AG10803 (cell line): ENCODE measurements around the gene S100A9.
A peak's percentile ranks its signal among the peaks of the same experiment; 100 is the strongest.

Source experiments
- DNase-seq: peaks from one replicate; pipeline ENCODE4 v3.0.0; 2010; ENCODE audit warnings: low read depth
- H3K4me3 ChIP-seq: 2 replicates; pipeline ENCODE4 v1.5.1; 2011; ENCODE audit warnings: mild to moderate bottlenecking, low read length, control low read depth
- TF ChIP-seq, protein P1 (sequence below): conservative IDR thresholded peaks from 2 replicates; pipeline ENCODE4 v1.5.1; 2011; ENCODE audit warnings: mild to moderate bottlenecking, low read length, control low read depth, inconsistent platforms

S100A9 gene

DNA sequence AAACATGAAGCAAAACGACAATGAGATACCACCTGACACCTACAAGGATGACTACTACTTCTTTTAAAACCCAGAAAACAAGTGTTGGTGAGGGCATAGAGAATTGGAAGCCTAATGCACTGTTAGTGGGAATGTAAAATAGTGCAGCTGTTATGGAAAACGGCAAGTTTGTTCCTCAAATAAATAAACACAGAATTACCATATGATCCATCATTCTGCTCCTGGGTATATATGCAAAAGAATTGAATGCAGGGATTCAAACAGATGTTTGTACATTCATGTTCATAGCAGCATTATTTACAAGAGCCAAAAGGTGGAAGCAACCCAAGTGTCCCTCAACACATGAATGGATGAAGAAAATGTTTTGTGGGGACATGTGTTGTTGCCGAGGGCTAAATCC lies 34.6 kb downstream of the S100A9 start:
- DNase-seq: no peak
- H3K4me3 ChIP-seq: no peak overlapping the region
- TF ChIP-seq, protein P1, sequence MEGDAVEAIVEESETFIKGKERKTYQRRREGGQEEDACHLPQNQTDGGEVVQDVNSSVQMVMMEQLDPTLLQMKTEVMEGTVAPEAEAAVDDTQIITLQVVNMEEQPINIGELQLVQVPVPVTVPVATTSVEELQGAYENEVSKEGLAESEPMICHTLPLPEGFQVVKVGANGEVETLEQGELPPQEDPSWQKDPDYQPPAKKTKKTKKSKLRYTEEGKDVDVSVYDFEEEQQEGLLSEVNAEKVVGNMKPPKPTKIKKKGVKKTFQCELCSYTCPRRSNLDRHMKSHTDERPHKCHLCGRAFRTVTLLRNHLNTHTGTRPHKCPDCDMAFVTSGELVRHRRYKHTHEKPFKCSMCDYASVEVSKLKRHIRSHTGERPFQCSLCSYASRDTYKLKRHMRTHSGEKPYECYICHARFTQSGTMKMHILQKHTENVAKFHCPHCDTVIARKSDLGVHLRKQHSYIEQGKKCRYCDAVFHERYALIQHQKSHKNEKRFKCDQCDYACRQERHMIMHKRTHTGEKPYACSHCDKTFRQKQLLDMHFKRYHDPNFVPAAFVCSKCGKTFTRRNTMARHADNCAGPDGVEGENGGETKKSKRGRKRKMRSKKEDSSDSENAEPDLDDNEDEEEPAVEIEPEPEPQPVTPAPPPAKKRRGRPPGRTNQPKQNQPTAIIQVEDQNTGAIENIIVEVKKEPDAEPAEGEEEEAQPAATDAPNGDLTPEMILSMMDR: no peak

DNA sequence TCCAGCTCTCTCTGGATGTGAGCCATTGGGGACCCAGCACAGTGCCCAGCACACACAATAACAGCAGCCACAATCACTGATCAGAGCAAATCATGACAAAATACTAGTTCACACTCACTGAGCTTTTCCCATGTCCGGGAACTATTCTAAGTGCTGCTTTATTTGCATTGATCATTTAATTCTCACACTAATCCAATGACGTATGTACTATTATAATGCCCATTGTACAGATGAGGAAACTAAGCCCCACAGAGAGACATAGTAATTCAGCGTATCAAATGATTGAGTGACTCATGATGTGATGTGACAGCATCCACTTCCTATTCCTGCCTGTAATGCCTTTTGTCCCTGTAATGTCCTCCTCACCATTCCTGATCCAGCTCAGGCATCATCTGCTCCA lies 35.2 kb downstream of the S100A9 start:
- TF ChIP-seq, protein P1: no peak
- H3K4me3 ChIP-seq: no peak overlapping the region
- DNase-seq: no peak

GRCh38 chr1:153393926-153394325 lies 36.3 kb downstream of the S100A9 start:
- TF ChIP-seq, protein P1: no peak
- DNase-seq: no peak
- no peak overlapping the region for H3K4me3 ChIP-seq

- H3K4me3 ChIP-seq: no peak overlapping the region
- TF ChIP-seq, protein P1: no peak
- no peak for DNase-seq
Measured at GRCh38 chr1:153394391-153394790, 36.7 kb downstream of the S100A9 start.

DNA sequence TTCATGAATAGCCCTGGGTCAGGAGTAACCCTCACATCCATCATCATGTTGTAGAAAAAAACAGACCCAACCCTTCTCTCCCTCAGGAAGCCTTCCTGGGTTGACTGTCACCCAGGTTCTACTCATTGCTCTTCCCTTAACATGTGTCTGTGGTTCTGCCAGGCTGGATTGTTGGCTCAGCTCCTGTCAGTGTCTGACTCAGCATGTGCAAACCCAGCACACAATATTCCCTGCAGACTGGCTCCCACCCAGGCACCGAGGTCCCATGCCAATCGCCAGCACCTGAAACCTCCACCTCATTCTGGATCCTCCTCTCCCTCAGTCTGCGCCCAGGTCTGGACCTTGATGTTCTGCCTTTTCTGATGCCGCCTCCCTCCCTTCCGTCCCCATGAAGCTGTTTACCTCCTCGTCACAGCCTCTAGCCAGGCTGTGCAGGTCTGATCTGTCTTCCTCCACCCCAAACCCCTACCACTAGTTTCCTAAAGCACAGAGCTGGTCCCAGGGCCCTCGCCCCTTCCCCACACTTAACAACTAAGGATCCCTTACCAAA lies 37.6 kb downstream of the S100A9 start:
- TF ChIP-seq, protein P1: no peak
- DNase-seq: peak; percentile 5
- no peak overlapping the region for H3K4me3 ChIP-seq

DNA sequence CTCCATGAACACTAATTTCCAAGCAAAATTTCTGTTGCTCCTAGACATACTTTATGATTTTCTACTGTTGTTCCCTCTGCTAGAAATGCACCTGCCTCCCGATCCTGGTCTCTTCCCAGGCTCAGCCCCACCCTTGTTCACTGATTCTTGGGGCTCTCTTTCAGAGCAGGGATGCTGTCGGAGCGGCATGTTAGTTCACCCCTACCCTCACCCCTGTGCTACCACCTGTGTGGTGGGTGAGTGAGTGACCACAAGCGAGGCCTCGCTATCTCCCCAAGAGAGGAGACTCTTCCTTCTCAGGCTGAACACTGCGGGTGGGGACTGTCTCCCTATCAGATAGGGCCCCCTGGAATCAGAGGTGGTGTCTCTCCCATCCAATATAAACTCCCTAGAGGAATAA lies 38.1 kb downstream of the S100A9 start:
- TF ChIP-seq, protein P1: no peak
- no peak for DNase-seq

DNA sequence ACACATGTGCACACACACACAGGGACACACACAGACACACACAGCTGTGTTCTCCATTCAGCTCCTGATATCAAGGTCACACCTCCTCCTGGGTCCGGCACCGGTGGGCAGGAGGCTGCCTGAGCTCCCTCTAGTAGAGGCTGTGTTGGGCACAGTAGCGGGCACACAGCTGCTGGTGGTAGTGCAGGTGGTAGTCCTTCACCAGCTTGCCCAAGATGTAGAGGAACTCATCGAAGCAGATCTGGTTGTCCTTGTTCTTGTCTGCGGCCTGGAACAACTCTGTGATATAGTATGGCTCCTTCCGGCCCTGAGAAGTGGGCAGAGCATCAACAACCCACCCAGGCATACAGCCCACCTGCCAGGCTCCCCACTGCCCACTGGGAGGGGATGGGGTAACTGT lies 38.8 kb downstream of the S100A9 start:
- H3K4me3 ChIP-seq: no peak overlapping the region
- TF ChIP-seq, protein P1: no peak
- DNase-seq: no peak

More for the DNA sequence above, 38.1 kb downstream of the S100A9 start:
- H3K4me3 ChIP-seq: no peak overlapping the region
